Activated T-helper 2 cell treated with anti-CD3 and anti-CD28 coated beads, Interferon-gamma antibody, Interleukin-2, Interleukin-4, amounts not matched to agents 10 μg/mL and 5 μg/mL and 100 μg/mL, durations not matched to agents 14 hours and 24 hours and 36 hours (primary cell): ENCODE results near the gene TRAPPC5. TPM values are rescaled to one million over a fixed set of nuclear protein-coding genes. Genes with fewer than 3 reads are reported as not detected.

ENCODE experiments used
- DNase-seq: peaks from one replicate; pipeline ENCODE4 v3.0.0; 2021; ENCODE audit warnings: low spot score
- H3K27ac Mint-ChIP-seq: one replicate; pipeline ENCODE4 v1.8.0; 2021; ENCODE audit warnings: mixed read lengths
- H3K27me3 Mint-ChIP-seq: one replicate; pipeline ENCODE4 v1.8.0; 2021; ENCODE audit warnings: low read depth, mixed read lengths
- H3K36me3 Mint-ChIP-seq: one replicate; pipeline ENCODE4 v1.8.0; 2021; ENCODE audit warnings: low read depth, mixed read lengths
- H3K4me1 Mint-ChIP-seq: one replicate; pipeline ENCODE4 v1.8.0; 2021; ENCODE audit warnings: low read depth, mixed read lengths
- H3K4me3 Mint-ChIP-seq: one replicate; pipeline ENCODE4 v1.8.0; 2021; ENCODE audit warnings: low read depth, mild to moderate bottlenecking, moderate library complexity, mixed read lengths
- H3K9me3 Mint-ChIP-seq: one replicate; pipeline ENCODE4 v1.8.0; 2021; ENCODE audit warnings: mixed read lengths
- intact Hi-C: fragments of 100-400 bp; cut with micrococcal nuclease; formaldehyde crosslinking; loops from one replicate; pipeline ENCODE4 v1.15.1; 2023
- total RNA-seq: library from RNA; stranded (reverse); gene quantifications from 2 replicates; pipeline ENCODE4 v1.2.3, GENCODE V29; 2022

Gene TRAPPC5
- total RNA-seq, result 88.9 and 92.4 TPM in 2 replicates

DNA sequence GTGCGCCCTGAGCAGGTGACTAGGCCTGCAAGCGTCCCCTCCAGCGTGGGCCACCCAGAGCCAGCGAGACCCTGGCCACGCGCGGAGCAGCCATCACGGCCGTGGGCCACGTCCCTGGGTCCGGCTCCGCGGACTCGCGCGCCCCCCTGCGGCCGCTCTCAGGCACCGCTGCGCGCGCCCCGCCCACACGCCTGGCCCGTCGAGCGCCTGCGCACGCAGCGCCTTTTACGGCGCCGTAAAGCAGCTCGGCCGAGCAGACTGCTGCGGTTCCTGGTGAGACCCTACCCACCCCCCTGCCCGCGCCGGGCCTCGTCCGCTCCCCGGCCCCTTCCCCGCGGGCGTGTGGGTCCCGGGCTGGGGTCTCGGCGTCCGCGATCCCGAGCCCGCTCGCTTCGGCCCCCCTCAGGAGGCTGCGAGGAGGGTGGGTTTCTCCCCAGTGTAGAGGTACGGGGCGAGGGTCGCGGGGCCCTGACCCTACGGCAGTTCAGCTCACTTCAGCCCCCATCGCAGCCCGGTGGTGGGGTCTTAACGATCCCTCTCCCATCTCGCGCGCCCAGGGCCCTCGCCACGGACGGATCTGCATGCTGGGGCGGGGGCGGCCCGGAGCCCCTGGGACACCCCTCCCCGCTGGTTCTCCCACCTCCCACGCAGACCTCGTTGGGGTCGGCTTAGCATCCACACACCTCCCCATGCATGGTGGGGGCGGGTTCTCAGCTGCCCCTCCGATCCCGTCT is at the start of gene TRAPPC5:
TRAPPC5 (plus strand) TSS at position 228 of the 734 bp plus-strand sequence. CDS start 1,421 bp downstream, outside the sequence.
- peak within 1 kb of the TSS; percentile 93 for H3K27ac Mint-ChIP-seq
- peaks cover 24% of the 10 kb centered on the region for H3K27me3 Mint-ChIP-seq
- no peaks in the 10 kb centered on the region for H3K9me3 Mint-ChIP-seq
- peaks cover 39% of the 10 kb centered on the region for H3K4me1 Mint-ChIP-seq
- intact Hi-C loops, result loop anchor here (1.0 to 2.0 kb wide), 3 partner anchors 28 to 119 kb away; partner anchors contain the start of genes PET100 and XAB2
- peak; percentile 84 for DNase-seq
- H3K4me3 Mint-ChIP-seq, result peak within 1 kb of the TSS; percentile 90
- peaks cover 14% of the 10 kb centered on the region for H3K36me3 Mint-ChIP-seq

DNA sequence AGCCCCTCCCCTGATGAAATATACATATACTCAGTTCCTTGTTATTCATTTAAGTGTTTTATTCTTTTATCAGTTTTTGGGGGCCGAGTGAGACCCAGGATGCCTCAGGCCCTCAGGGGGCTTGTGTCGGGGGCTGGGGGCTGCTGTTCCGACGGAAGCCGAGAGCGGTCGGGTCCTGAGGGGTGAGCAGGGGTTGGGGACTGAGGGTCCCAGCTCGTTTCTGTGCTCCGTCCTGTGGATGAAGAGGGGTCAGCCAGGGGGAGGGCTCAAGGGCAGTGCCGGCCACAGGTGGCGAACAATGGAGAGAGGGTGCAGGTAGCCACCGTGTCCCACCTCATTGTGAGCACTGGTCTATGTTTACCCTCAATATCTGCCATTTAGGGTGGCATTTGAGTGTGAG is 49.1 kb upstream of the TRAPPC5 start:
- intact Hi-C loops, result no loop called here
- Mint-ChIP-seq H3K4me3 (peak overlapping the region; percentile 22), H3K27me3 (no peaks in the 10 kb centered on the region), H3K27ac (no peak overlapping the region), H3K4me1 (peaks cover 24% of the 10 kb centered on the region), H3K9me3 (no peaks in the 10 kb centered on the region), H3K36me3 (peaks cover 16% of the 10 kb centered on the region)
- no peak for DNase-seq

DNA sequence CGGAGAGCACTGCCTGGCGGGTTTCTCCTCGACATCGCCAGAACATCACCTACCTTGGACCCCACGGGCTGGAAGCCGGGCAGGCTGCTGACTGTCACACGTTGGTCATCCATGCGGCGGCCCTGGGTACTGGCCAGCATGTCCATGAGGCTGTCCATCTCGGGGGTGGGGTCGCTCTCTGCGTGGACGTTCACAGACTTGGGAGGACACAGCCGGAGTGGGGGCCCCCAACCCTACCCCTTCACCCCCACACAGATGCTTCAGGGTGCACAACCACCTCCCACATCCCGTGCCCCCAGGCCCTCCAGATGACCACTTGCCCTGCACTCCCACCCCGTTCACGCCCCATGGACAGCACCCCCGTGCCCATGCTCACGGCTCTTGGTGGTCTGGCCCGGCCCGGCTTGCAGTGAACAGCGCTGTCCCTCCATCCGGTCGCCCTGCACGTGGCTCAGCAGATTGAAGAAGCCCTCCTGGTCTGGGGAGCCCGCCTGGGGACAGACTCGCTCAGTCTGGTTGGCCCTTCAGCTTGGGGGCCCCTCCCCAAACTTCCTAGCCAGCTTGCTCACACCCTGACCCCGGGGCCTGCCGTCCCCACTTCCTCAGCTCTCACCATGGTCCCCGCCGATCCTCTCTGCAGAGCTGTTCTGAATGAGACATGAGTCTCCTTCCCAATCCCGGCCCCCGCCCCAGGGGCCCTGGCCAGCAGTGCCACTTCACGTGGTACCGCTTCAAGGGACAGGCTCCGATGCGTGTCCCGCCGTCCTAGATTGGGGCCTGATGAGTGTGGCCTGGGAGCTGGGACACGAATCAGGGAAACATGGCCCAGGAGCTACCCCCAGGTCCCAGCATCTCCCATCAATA is 48.1 kb upstream of the TRAPPC5 start:
- no peaks in the 10 kb centered on the region for H3K9me3 Mint-ChIP-seq
- intact Hi-C loops, result no loop called here
- no peak for DNase-seq
- H3K4me3 Mint-ChIP-seq, result no peak overlapping the region
- H3K27me3 Mint-ChIP-seq, result no peaks in the 10 kb centered on the region
- peaks cover 10% of the 10 kb centered on the region for H3K36me3 Mint-ChIP-seq
- H3K27ac Mint-ChIP-seq, result no peak overlapping the region
- peaks cover 24% of the 10 kb centered on the region for H3K4me1 Mint-ChIP-seq

DNA sequence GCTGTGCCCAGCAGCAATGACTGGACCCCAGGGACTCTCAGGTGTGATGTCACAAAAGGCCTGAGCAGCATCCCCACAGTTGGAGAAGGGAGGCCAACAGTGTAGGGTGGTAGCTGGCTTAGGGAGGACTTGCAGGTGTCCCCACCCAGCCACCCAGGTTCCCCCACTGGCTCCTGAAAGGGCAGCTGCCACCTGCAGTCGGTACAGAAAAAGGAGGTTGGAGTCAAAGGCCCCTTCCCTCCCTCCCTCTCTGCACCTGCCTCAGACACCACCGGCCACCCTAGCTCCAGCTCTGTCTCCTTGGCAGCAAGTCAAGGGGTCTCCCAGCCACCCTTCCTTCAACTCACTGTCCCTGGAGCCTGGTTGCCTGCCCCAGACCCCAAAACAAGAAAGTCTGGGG is 46.9 kb upstream of the TRAPPC5 start, which contains the start of gene PCP2:
PCP2 (minus strand) TSS at position 22 of the 400 bp plus-strand sequence. CDS start 262 bp downstream, outside the sequence.
- Mint-ChIP-seq H3K36me3 (peaks cover 10% of the 10 kb centered on the region), H3K27me3 (no peaks in the 10 kb centered on the region), H3K4me3 (no peak within 1 kb of the TSS), H3K4me1 (peaks cover 18% of the 10 kb centered on the region), H3K9me3 (no peaks in the 10 kb centered on the region), H3K27ac (no peak within 1 kb of the TSS)
- intact Hi-C loops, result no loop called here
- DNase-seq, result no peak

DNA sequence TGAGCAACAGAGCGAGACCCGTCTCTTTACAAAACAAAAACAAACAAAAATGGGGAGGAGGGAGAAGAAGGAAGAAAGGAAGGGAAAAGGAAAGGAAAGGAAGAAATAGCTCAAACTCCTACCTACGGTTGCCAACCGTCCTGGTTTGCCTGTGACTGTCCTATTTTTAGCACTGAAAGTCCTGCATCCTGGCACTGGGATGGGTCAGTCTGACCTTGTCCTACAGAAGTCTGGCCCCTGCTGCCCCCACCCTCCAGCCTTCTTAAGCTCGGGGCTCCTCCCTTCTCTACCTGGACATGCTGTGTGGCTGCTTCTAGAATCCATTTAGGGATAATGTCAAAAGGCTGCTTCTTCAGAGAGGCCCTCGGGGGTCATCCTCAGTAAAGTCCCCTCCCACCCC is 45.0 kb upstream of the TRAPPC5 start:
- no peak for DNase-seq

DNA sequence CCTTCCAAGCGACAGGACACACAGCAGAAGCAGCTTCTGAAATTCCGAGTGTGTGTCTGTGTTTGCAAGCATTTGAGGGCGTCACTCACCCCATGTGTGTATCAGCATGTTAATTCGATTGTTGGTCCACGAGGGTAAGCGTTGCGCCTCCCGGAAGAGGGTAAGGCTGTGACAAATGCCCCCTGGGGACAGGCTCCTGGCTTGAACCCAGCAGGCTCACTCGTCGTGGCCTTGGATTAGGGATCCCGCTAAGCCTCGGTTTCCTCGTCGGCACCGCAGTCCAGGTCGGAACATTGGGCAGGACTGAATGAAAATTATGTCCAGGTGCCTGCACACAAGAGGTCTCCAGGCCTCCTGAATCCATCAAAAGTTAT is 44.3 kb upstream of the TRAPPC5 start:
- H3K27me3 Mint-ChIP-seq, result no peaks in the 10 kb centered on the region
- H3K27ac Mint-ChIP-seq, result peak overlapping the region; percentile 79
- H3K9me3 Mint-ChIP-seq, result no peaks in the 10 kb centered on the region
- intact Hi-C loops, result no loop called here
- H3K4me3 Mint-ChIP-seq, result peak overlapping the region; percentile 81
- no peak for DNase-seq
- peaks cover 7% of the 10 kb centered on the region for H3K36me3 Mint-ChIP-seq
- H3K4me1 Mint-ChIP-seq, result peaks cover 14% of the 10 kb centered on the region

More for the DNA sequence above, 45.0 kb upstream of the TRAPPC5 start:
- Mint-ChIP-seq H3K9me3 (no peaks in the 10 kb centered on the region), H3K4me3 (peak overlapping the region; percentile 81), H3K4me1 (peaks cover 18% of the 10 kb centered on the region), H3K27me3 (no peaks in the 10 kb centered on the region), H3K27ac (no peak overlapping the region), H3K36me3 (peaks cover 7% of the 10 kb centered on the region)
- intact Hi-C loops, result no loop called here

DNA sequence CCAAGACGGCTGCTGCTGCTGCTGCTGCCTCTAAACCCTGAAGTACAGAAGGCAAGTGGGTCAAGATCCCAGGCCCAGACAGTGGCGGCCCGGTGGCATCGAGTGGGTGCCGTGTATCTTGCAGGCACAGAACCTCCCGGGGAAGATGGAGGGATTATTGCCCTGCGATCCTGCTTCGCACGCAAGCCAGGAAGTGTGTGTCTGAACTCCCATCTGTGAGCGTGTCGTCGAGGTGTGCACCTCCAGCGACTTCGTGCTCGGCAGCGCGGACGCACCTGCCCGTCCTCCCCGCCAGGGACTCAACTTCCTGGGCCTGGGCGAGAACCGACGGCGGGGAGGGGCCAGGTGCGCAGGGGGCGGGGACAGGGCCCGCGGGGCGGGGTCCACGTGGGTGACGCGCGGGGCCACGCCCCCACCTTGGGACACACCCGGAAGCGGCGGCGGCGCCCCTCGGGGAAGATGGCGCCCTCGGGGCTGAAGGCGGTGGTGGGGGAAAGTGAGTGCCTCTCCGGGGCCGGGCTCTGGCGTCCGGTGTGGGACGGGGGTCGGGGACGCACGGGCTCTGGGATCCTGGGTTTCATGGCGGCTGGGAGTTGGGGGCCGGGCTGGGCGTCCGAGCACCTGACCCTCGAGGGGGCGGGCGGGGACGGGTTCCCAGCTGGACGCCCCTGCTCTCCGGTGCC is 43.8 kb upstream of the TRAPPC5 start, which contains the start of gene STXBP2:
STXBP2 (plus strand) TSS at position 420 of the 683 bp plus-strand sequence; CDS start at position 460, 40 bp downstream.
- Mint-ChIP-seq H3K9me3 (no peaks in the 10 kb centered on the region), H3K27ac (peak within 1 kb of the TSS; percentile 79), H3K4me1 (peaks cover 14% of the 10 kb centered on the region), H3K4me3 (peak within 1 kb of the TSS; percentile 81), H3K36me3 (peaks cover 7% of the 10 kb centered on the region), H3K27me3 (no peaks in the 10 kb centered on the region)
- DNase-seq, result peak; percentile 85
- intact Hi-C loops, result no loop called here

DNA sequence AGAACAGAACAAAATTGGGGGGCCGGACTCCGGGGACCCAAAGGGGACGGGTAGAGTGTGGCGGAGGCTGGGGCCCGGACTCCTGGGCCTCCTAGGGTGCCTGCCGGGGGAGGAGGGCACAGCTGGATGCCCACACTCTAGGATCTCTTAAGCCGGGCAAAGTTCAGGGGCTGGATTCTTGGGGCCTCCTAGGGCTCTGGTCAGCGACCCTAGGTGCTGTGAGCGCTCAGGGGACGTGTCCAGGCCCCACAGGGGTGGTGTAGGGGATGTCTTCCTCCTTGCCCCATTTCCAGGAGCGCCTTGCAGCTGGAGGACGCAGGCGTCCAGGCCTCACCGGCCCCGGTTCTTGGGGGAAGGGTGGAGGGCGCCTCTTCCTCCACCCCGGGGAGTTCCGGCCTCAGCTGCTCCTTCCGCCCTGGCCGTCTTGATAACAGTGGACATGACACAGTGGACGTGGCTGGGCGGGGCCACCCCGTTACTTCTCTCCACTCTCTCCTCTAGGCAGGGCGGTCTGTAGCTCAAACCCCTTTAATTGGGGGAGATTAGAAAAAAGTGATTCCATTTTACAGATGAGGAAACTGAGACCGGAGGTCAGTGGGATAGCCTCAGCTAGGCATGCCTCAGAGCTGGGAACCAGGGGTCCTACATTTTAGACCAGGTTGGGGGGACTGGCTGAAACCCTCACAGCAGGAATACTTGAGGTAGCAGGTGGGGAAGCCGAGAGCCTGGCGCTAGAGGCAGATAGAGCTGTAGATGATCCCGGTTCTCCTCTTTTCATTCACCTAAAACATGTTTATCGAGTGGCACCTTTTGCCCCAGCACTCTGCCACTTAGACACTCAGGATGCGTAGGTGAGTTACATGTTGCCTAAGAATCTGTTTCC is 43.0 kb upstream of the TRAPPC5 start:
- Mint-ChIP-seq H3K4me3 (peak overlapping the region; percentile 81), H3K4me1 (peaks cover 14% of the 10 kb centered on the region), H3K27me3 (no peaks in the 10 kb centered on the region), H3K36me3 (peaks cover 7% of the 10 kb centered on the region), H3K27ac (peak overlapping the region; percentile 73), H3K9me3 (no peaks in the 10 kb centered on the region)
- intact Hi-C loops, result no loop called here
- DNase-seq, result no peak

DNA sequence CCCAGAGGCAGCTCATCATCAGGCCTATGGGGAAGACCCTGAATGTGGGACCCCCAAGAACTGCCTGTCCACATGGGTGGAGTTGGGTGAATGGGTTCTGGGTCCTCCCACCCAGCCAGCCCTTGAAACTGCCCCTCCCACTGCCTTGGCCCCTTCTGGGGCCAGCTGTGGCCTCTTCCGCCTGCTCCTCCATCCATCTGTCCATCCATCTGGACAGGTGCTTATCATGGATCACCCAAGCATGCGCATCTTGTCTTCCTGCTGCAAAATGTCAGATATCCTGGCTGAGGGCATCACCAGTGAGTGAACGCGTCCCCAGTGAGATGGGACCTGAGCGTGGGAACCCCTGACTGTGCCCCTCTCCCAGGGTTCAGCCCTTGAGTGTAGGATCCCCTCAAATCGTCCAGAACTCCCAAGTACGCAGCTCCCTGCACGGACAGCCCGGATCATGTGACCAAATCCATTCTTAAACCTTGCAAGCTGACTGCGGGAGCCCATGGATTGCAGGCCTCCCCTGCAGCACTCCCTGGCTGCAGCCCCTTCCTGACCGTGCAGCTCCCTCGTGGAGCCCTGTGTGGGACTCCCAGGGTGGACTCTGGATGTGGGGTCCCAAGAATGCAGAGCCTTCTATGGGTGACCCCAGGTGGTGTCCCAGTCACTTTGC is 41.7 kb upstream of the TRAPPC5 start:
- Mint-ChIP-seq H3K4me3 (peak overlapping the region; percentile 24), H3K9me3 (no peaks in the 10 kb centered on the region), H3K36me3 (peaks cover 14% of the 10 kb centered on the region), H3K4me1 (peaks cover 14% of the 10 kb centered on the region), H3K27ac (no peak overlapping the region), H3K27me3 (no peaks in the 10 kb centered on the region)
- intact Hi-C loops, result no loop called here
- DNase-seq, result no peak

DNA sequence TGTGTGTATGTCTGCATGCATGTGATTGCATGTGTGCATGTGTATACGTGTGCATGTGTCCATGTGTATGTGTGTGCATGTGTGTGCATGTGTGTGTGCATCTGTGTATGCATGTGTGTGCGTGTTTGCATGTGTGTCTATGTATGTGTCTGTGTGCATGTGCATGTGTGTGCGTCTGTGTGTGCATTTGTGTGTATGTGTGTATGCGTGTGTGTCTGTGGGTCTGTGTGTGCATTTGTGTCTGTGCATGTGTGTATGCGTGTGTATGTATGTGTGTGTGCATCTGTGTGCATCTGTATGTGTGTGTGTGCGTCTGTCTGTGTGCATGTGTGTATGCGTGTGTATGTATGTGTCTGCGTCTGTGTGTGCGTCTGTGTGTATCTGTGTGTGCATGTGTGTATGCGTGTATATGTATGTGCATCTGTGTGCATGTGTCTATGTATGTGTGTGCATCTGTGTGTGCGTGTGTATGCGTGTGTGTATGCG is 40.7 kb upstream of the TRAPPC5 start:
- no peak overlapping the region for H3K4me3 Mint-ChIP-seq
- H3K27ac Mint-ChIP-seq, result no peak overlapping the region
- H3K36me3 Mint-ChIP-seq, result peaks cover 22% of the 10 kb centered on the region
- H3K27me3 Mint-ChIP-seq, result no peaks in the 10 kb centered on the region
- intact Hi-C loops, result no loop called here
- H3K9me3 Mint-ChIP-seq, result no peaks in the 10 kb centered on the region
- DNase-seq, result no peak
- H3K4me1 Mint-ChIP-seq, result peaks cover 14% of the 10 kb centered on the region

DNA sequence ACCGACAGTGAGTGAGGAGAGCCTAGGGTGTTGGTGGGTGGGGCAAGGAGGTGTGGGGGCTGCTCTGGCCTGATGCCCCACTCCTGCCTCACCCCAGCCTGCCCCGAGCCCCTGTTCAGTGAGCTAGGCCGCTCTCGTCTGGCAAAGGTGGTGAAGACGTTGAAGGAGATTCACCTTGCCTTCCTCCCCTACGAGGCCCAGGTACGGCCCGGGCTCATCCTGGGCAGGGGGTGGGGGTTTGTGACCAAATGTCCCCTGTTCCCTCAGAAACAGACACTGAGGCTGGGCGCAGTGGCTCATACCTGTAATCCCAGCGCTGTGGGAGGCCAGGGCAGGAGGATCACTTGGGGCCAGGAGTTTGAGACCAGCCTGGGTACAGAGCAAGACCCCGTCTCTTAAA is 39.8 kb upstream of the TRAPPC5 start:
- Mint-ChIP-seq H3K4me1 (peaks cover 14% of the 10 kb centered on the region), H3K27ac (no peak overlapping the region), H3K36me3 (peaks cover 24% of the 10 kb centered on the region), H3K9me3 (no peaks in the 10 kb centered on the region), H3K27me3 (no peaks in the 10 kb centered on the region), H3K4me3 (no peak overlapping the region)
- DNase-seq, result no peak
- intact Hi-C loops, result no loop called here
